GM12801 (cell line): ENCODE measurements around the gene NELFCD.

Experiments used
- TF ChIP-seq, protein P1 (sequence below): IDR thresholded peaks from one replicate; pipeline ENCODE4 v1.5.1; 2011; ENCODE audit warnings: control low read depth; ENCODE audit not compliant: insufficient read length; ENCODE audit errors: extremely low read depth

Gene NELFCD

DNA sequence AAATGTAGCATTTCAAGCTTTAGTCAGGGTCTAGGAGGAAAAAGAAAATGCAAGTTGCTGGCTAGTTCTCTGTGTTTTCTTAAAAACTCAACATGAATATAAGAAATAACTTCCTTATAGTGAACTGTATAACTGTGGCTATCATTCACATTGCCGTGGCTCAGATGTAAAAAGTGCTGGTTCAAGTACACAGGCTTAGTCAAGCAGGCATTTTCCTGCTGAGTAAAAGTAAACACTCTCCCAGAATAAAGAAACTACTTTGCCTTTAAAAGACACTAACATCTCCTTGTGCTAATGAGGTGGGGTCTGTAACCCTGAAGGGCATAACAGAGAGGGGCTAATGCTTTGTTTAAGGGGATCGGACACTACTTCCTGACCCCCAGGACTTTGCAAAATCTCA, 47.8 kb downstream of the NELFCD start:
- TF ChIP-seq, protein P1, sequence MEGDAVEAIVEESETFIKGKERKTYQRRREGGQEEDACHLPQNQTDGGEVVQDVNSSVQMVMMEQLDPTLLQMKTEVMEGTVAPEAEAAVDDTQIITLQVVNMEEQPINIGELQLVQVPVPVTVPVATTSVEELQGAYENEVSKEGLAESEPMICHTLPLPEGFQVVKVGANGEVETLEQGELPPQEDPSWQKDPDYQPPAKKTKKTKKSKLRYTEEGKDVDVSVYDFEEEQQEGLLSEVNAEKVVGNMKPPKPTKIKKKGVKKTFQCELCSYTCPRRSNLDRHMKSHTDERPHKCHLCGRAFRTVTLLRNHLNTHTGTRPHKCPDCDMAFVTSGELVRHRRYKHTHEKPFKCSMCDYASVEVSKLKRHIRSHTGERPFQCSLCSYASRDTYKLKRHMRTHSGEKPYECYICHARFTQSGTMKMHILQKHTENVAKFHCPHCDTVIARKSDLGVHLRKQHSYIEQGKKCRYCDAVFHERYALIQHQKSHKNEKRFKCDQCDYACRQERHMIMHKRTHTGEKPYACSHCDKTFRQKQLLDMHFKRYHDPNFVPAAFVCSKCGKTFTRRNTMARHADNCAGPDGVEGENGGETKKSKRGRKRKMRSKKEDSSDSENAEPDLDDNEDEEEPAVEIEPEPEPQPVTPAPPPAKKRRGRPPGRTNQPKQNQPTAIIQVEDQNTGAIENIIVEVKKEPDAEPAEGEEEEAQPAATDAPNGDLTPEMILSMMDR: no peak

DNA sequence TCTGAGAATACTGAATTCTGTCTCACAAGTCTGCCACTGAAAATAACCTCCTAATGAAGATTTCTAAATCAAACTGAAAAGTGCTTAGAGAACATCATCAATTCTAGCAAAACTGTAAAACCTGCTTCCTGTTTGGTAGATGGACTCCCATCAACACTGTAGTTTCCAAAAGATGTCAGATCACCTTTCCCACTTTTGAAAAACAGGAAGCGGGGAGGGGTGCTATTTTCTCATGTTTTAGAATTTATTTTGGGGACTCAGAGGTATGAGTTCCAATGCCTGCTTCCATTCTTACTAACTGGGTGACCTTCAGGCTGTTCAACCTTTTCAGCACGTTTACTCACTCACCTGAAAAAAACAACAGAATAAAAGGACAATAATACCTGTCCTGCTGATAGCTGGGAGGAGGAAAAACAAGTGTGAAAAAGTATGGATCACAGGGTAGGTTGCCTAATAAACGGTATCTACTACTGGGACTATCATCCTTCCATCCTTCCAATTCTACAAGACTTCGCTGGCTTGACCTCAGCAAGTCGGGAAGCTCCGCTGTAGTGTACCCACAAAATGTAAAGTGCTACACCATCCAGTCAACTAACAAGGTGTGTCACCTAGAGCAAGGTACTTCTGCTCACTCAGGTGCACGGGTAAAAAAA, 50.0 kb downstream of the NELFCD start:
- TF ChIP-seq, protein P1: no peak

DNA sequence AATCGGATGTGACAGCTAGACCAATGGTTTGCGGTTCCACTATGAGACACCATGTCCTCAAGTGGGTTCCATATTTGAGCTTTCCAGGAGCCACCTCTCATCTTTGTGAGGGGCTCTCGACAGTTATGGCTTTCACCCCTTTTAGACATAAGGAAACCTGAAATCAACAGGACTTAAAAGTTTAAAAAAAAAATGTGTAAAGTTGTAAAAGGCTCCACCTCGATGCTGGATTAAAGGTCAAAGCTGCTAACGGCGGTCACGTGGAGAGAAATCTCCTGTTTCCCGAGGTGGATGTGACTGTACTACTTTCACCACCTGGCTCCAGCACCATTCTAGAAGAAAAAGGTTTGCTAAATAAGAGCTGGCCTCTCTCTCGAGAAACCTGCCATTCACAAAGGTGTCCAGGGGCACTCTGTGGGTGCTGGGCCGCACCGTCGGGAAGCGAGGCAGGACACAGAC, 50.5 kb downstream of the NELFCD start:
- TF ChIP-seq, protein P1: no peak

DNA sequence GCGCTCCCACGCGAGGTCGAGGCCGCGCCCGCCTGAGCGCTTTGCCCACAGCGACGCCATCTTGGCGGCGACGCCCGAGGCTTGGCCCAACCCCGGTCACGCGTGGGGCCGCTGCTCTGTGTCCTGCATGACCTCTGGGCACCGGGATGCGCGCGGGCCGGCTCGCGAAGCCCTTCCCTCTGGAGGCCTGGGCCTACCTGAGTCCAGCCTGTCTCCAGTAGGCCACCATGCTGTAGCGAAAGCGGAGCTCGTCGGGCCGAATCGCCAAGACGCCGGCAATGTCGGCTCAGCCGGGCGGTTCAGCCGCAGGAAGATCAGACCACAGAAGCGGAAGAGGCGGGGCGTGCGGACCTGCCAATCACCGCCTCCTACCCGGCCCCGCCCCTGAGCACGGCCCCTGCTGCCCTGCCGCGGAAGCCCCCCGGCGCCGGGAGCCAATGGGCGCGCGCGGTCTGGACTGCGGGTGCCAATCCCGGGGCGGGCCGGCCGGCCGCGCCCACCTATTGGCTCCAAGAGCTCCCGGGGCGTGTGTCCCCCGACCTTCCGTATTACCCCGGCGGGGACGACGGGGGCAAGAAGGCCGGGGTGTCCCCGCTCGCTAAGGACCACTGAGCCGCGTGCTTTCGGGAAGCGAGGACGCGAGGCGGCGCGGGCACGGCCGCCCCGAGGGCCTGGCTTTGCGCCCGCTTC, 51.1 kb downstream of the NELFCD start, which contains the start of gene ATP5F1E:
Gene ATP5F1E (minus strand): TSS at position 313 of the 690 bp plus-strand sequence. CDS start 84 bp downstream, at position 229.
- TF ChIP-seq, protein P1: no peak

DNA sequence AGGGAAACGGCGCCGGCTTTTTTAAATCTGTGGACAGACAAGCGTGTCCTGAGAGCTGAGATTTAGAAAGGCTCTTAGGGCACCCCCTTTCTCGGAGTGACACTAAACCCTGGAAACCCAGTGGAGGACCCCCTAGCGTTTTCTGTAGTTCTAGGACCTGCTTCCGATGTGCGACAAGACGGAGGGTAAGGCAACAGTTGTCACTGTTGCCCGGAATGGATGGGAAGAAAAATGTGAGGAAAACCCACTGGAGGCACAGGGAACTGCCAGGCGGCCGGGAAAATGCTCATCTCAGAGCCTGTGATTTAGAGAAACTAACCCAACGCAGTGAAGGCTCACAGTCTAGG, 51.6 kb downstream of the NELFCD start:
- TF ChIP-seq, protein P1: no peak

DNA sequence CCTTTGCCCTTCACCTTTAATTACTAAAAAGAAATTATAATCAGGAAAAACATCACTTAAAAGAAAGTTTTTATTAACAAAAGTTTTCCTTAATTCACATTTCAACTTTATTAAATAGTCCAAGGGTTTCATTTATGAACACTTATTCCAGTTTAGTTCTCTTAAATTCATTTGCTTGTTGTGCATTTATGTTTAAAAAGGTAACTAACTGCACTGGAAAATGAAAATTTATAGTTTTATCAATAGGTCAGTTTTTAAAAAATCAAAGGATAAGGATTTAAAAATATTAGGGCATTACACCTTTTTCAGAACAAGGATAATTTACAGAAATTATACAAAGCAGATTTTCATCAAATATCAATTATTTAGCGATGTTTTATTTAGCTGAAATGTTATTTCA, 52.0 kb downstream of the NELFCD start:
- TF ChIP-seq, protein P1: no peak

DNA sequence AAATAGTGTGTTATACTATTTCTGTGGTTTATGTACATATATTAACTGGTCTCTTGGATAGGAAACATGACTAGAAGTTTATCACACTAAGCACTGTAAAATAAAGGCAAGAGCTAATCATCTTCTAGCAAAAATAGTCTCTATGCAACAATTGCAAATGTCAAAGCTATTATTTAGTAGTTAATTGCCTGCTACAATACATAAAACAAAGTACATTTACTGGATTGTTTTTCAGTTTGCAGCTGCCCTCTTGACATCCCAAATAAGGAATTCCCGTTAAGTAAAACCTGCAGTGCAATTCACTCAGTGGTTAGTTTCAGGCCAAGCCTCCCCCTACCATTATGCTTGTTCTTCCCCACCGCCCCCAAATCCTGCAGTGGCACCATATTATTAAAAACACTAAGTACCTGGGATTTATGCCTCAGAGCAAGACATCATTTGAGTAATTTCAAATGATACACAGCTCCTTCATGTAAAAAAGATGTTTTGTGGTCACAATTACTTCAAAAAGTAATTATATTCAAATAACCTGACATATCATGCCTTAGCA, 52.6 kb downstream of the NELFCD start:
- TF ChIP-seq, protein P1: no peak
